T-helper 1 cell treated with Interleukin-12 subunit alpha and Interleukin-12 subunit beta and Interleukin-4 antibody, amounts not matched to agents 30 μg/mL and 1 μg/mL, for 36 hours (primary cell): ENCODE data around the gene WFIKKN1.

Source experiments
- H3K27ac Mint-ChIP-seq: one replicate; pipeline ENCODE4 v1.8.0; 2021; ENCODE audit warnings: mild to moderate bottlenecking, mixed read lengths
- H3K27me3 Mint-ChIP-seq: one replicate; pipeline ENCODE4 v1.8.0; 2021; ENCODE audit warnings: low read depth, mixed read lengths
- H3K36me3 Mint-ChIP-seq: one replicate; pipeline ENCODE4 v1.8.0; 2021; ENCODE audit warnings: low read depth, mixed read lengths
- H3K4me1 Mint-ChIP-seq: one replicate; pipeline ENCODE4 v1.8.0; 2021; ENCODE audit warnings: low read depth, mixed read lengths
- H3K4me3 Mint-ChIP-seq: one replicate; pipeline ENCODE4 v1.8.0; 2021; ENCODE audit warnings: mild to moderate bottlenecking, moderate library complexity, mixed read lengths
- H3K9me3 Mint-ChIP-seq: one replicate; pipeline ENCODE4 v1.8.0; 2021; ENCODE audit warnings: mixed read lengths

The WFIKKN1 gene

DNA sequence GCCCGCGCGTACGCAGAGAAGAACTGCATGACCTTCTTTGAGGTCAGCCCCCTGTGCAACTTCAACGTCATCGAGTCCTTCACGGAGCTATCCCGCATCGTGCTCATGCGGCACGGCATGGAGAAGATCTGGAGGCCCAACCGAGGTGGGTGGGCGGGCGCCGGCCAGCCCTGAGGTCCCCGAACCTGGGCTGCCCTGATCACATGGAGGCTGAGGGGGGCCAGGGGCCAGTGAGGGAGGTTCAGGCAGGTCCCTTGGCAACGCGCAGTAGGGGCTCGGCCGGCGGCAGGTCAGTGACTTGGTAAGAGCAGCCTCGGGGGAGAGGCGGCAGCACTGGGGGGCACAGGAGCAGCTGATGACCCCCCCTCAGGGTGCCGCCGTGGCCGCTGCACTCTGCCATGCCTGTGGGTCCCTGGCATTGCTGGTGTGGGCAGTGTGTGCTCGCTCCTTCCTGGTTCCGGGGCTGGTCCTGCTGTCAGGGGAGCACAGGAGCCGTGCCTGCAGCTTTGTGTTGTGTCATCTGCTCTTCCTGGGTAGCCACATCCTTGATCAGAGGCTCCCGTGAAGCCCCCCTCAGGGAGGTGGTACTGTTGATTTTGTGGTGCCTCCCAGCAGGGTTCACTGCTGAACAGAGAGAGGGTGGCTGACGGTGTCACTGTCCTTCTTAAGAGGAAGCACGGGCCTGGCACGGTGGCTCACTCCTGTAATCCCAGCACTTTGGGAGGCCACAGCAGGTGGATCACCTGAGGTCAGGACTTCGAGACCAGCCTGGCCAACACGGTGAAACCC lies 4.6 kb upstream of the WFIKKN1 start:
- Mint-ChIP-seq H3K4me1 (no peaks in the 10 kb centered on the region), H3K27me3 (no peaks in the 10 kb centered on the region), H3K36me3 (no peaks in the 10 kb centered on the region), H3K27ac (no peak overlapping the region), H3K4me3 (no peak overlapping the region), H3K9me3 (no peaks in the 10 kb centered on the region)

DNA sequence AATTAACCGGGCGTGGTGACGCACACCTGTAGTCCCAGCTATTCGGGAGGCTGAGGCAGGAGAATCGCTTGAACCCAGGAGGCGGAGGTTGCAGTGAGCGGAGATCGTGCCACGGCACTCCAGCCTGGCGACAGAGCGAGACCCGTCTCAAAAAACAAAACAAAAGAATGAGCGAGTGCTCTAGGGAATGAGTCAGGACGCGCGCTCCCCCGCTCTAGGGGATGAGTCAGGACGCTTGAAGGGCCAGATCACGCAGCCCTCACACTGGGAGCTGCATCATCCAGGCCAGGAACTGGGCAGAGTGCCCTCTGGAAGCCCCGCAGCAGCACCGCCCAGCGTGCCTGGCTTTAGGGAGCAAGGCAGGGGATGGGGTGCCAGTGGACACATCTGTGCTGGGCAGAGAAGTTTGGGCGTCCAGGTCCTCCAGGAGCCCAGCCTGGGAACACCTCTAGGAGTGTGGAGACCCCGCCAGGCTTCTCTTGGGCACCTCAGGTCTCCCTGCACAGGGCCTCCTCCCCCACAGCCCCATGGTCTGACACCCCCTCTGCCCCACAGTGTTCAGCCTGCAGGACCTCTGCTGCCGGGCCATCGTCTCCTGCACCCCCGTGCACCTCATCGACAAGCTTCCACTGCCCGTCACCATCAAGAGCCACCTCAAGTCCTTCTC lies 3.9 kb upstream of the WFIKKN1 start:
- no peaks in the 10 kb centered on the region for H3K36me3 Mint-ChIP-seq
- H3K9me3 Mint-ChIP-seq = no peaks in the 10 kb centered on the region
- H3K27me3 Mint-ChIP-seq = no peaks in the 10 kb centered on the region
- no peaks in the 10 kb centered on the region for H3K4me1 Mint-ChIP-seq
- H3K27ac Mint-ChIP-seq = no peak overlapping the region
- no peak overlapping the region for H3K4me3 Mint-ChIP-seq

GRCh38 chr16:627454-628239 lies 3.1 kb upstream of the WFIKKN1 start:
- Mint-ChIP-seq H3K4me3 (no peak overlapping the region), H3K27me3 (no peaks in the 10 kb centered on the region), H3K9me3 (no peaks in the 10 kb centered on the region), H3K36me3 (no peaks in the 10 kb centered on the region), H3K27ac (no peak overlapping the region), H3K4me1 (peaks cover 1% of the 10 kb centered on the region)

DNA sequence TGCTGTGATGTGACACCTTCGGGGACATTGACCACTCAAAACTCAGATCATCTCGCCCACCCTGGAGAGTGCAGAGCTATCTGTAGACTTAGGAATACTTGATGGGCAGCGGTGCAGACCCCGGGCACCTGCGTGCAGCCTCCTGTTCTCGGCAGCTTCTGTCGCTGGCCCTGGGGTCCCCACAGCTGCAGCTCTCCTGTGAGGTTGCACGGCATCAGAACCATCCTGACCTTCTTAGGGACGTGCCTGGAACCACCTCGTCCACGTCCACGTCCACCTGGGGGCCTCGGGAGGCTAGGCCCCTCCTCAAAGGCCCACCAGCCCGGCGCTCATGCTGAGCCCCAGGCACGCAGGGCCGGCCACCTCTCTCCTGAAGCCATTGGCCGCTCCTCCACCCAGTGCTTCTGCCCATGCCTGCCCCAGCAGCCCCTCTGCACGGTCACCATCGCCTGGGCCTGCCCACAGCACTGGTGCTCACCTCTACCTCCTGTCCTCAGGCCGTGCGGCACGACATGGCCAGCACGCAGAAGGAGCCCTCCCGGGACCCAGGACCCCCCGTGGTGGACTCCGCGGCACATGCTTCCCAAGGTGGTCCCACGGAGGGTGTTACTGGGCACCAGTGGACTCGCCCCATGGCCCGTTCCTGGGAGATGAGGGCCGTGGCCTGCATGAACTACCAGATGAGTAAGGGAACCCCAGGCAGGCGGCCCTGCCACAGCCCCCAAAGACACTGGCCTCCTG lies 2.3 kb upstream of the WFIKKN1 start:
- Mint-ChIP-seq H3K4me1 (peaks cover 1% of the 10 kb centered on the region), H3K27ac (no peak overlapping the region), H3K36me3 (no peaks in the 10 kb centered on the region)

GRCh38 chr16:629185-629832 lies 1.5 kb upstream of the WFIKKN1 start:
- H3K9me3 Mint-ChIP-seq = no peaks in the 10 kb centered on the region
- no peaks in the 10 kb centered on the region for H3K27me3 Mint-ChIP-seq
- H3K4me3 Mint-ChIP-seq = no peak overlapping the region
- peaks cover 1% of the 10 kb centered on the region for H3K4me1 Mint-ChIP-seq
- H3K27ac Mint-ChIP-seq = no peak overlapping the region
- H3K36me3 Mint-ChIP-seq = no peaks in the 10 kb centered on the region

More for the DNA sequence above, 2.3 kb upstream of the WFIKKN1 start:
- H3K4me3 Mint-ChIP-seq = no peak overlapping the region
- no peaks in the 10 kb centered on the region for H3K27me3 Mint-ChIP-seq
- no peaks in the 10 kb centered on the region for H3K9me3 Mint-ChIP-seq

DNA sequence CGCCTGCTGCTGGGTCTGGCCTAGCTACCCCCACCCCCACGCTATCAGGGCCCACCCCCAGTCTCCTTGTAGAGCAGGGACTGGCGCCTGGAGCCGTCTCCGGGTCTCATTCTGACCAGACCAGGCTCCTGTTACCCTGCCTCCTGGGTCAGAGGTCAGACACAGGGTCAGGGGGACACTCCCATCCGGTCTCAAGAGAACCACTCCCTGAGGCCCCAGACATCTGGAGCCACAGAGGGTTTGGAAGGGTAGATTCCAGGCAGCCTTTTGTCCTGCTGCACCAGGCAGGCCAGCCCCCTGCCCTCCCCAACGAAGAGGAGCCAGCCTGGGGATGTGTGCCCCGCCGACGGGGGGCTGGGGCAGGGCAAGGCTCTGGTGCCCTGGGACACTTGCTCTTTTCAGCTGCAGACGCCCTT lies 944 bp upstream of the WFIKKN1 start:
- no peak overlapping the region for H3K4me3 Mint-ChIP-seq
- no peak overlapping the region for H3K27ac Mint-ChIP-seq
- no peaks in the 10 kb centered on the region for H3K9me3 Mint-ChIP-seq
- H3K27me3 Mint-ChIP-seq = no peaks in the 10 kb centered on the region
- peaks cover 2% of the 10 kb centered on the region for H3K4me1 Mint-ChIP-seq
- H3K36me3 Mint-ChIP-seq = no peaks in the 10 kb centered on the region

DNA sequence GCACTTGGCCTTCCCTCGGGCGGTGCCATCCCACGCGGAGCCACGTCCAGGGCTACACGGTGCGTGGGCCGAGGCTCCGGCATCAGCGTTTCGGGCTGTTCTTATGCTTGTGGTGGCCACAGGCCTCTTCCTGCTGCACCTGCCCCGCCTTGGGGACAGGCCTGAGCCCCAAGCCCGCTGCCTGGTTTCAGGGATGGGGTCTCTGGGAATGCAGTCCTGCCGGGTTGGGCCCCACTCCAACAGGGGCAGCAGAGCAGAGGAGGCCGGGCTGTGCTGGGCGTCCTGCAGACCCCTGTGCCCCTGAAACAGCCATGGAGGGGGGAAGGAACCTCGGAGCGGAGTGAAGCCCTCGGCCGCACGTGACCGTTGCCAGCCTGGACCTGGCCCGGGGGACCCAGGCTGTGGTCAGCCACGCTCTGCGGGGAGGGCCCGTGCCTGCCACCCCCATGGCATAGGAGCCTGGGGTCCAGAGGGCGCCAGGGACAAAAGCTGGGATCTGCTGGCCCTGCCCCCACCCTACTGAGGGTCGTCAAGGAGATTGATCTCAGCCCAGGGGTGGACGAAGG lies 453 bp upstream of the WFIKKN1 start:
- Mint-ChIP-seq H3K27ac (no peak overlapping the region), H3K27me3 (no peaks in the 10 kb centered on the region)

DNA sequence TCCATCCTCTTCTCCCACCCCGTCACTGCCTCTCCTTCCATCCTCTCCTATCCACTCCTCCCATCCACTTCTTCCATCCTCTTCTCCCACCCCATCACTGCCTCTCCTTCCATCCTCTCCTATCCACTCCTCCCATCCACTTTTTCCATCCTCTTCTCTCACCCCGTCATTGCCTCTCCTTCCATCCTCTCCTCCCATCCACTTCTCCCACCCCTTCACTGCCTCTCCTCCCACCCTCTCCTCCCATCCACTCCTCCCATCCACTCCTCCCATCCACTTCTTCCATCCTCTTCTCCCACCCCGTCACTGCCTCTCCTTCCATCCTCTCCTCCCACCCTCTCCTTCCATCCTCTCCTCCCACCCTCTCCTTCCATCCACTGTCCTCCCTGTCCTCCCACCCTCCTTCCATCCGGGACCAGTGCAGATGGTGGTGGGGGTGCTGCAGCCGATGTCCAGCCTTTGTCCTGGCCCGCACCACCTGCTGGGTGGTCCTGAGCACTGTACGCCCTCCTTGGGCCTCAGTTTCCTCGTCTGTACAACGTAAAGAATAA lies 1.1 kb downstream of the WFIKKN1 start:
- H3K27me3 Mint-ChIP-seq = peaks cover 5% of the 10 kb centered on the region
- no peaks in the 10 kb centered on the region for H3K9me3 Mint-ChIP-seq
- no peaks in the 10 kb centered on the region for H3K36me3 Mint-ChIP-seq
- no peak overlapping the region for H3K4me3 Mint-ChIP-seq
- no peak overlapping the region for H3K27ac Mint-ChIP-seq
- peaks cover 7% of the 10 kb centered on the region for H3K4me1 Mint-ChIP-seq

More for the DNA sequence above, 453 bp upstream of the WFIKKN1 start:
- H3K36me3 Mint-ChIP-seq = no peaks in the 10 kb centered on the region
- H3K4me3 Mint-ChIP-seq = no peak overlapping the region
- no peaks in the 10 kb centered on the region for H3K9me3 Mint-ChIP-seq
- peaks cover 3% of the 10 kb centered on the region for H3K4me1 Mint-ChIP-seq

- Mint-ChIP-seq H3K9me3 (no peaks in the 10 kb centered on the region), H3K4me3 (no peak overlapping the region), H3K27me3 (peaks cover 5% of the 10 kb centered on the region), H3K4me1 (peaks cover 7% of the 10 kb centered on the region), H3K36me3 (no peaks in the 10 kb centered on the region), H3K27ac (no peak overlapping the region)
Observed at GRCh38 chr16:632486-633335, 1.9 kb downstream of the WFIKKN1 start.

DNA sequence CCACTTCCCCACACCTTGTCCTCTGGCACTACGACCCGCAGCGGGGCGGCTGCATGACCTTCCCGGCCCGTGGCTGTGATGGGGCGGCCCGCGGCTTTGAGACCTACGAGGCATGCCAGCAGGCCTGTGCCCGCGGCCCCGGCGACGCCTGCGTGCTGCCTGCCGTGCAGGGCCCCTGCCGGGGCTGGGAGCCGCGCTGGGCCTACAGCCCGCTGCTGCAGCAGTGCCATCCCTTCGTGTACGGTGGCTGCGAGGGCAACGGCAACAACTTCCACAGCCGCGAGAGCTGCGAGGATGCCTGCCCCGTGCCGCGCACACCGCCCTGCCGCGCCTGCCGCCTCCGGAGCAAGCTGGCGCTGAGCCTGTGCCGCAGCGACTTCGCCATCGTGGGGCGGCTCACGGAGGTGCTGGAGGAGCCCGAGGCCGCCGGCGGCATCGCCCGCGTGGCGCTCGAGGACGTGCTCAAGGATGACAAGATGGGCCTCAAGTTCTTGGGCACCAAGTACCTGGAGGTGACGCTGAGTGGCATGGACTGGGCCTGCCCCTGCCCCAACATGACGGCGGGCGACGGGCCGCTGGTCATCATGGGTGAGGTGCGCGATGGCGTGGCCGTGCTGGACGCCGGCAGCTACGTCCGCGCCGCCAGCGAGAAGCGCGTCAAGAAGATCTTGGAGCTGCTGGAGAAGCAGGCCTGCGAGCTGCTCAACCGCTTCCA lies 2.7 kb downstream of the WFIKKN1 start:
- Mint-ChIP-seq H3K27ac (no peak overlapping the region), H3K27me3 (peaks cover 5% of the 10 kb centered on the region), H3K4me3 (no peak overlapping the region), H3K36me3 (no peaks in the 10 kb centered on the region), H3K4me1 (peaks cover 7% of the 10 kb centered on the region), H3K9me3 (no peaks in the 10 kb centered on the region)

DNA sequence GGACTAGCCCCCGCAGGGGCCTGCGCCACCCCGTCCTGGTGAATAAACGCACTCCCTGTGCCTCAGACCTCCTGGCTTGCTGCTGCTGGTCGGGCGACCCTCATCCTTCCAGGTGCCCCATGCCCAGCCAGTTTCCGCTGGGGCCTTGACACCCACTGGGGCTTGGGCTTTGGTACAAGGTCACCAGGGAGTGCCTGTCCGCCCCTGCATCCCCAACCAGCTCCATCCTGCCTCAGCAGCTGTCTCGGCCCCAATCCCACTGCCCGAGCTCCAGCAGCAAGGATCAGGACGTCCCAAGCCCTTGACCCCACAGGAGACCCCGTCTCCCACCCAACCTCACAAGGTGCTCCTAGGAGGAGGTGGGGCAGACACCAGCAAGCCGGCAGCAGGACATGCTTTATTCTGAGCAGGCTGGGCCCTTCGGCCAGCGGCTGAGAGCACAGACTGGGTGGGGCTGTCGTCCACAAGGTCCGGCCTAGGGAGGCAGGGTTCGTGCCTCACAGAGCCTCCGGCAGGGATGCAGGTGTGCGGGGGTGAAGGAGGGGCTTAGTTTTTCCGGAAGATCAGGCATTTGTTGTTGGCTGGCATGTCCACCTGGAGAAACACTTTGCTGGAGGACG lies 3.4 kb downstream of the WFIKKN1 start:
- H3K27ac Mint-ChIP-seq = no peak overlapping the region
- H3K36me3 Mint-ChIP-seq = no peaks in the 10 kb centered on the region
- peak overlapping the region; percentile 60 for H3K4me3 Mint-ChIP-seq
- H3K9me3 Mint-ChIP-seq = no peaks in the 10 kb centered on the region
- H3K4me1 Mint-ChIP-seq = peaks cover 7% of the 10 kb centered on the region
- H3K27me3 Mint-ChIP-seq = peaks cover 5% of the 10 kb centered on the region

DNA sequence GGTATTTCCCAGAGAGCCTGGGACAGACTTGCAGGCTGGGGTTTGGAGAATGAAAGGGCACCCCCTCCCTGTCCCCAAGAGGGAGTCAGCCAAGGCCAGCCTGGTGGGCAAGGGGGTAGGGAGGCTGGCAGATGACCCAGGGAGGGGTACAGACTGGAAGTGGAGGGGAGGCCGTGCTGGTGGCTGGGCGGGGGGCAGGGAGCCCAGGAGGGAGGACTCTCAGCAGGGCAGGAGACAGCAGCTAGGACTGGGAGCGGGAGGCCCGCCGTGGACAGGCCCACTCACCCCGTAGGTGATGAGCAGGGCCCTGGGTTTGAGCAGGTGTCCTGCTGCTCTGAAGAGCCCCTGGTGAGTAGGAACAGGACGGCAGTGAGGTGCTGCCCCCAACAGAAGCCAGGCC lies 4.2 kb downstream of the WFIKKN1 start:
- H3K4me1 Mint-ChIP-seq = peaks cover 7% of the 10 kb centered on the region
- peak overlapping the region; percentile 70 for H3K27ac Mint-ChIP-seq
- H3K27me3 Mint-ChIP-seq = peaks cover 5% of the 10 kb centered on the region
- H3K36me3 Mint-ChIP-seq = no peaks in the 10 kb centered on the region
- no peaks in the 10 kb centered on the region for H3K9me3 Mint-ChIP-seq
- H3K4me3 Mint-ChIP-seq = peak overlapping the region; percentile 65
